HG02973 (cell line): Measurements from ENCODE around the gene SND1.

ENCODE experiments used
- ATAC-seq: cut with Tn5 transposase; IDR thresholded peaks from one replicate; pipeline ENCODE4 v1.9.1; 2021; ENCODE audit warnings: moderate library complexity; ENCODE audit not compliant: unreplicated experiment

The SND1 gene

GRCh38 chr7:127718340-127718679 lies 66.3 kb downstream of the SND1 start:
- no peak for ATAC-seq

- no peak for ATAC-seq
These were observed 74.5 kb downstream of the SND1 start for GRCh38 chr7:127726476-127726875.

GRCh38 chr7:127730658-127731276 lies 78.8 kb downstream of the SND1 start:
- ATAC-seq = no peak

GRCh38 chr7:127731431-127732080 lies 79.6 kb downstream of the SND1 start:
- no peak for ATAC-seq

GRCh38 chr7:127732306-127732705 lies 80.3 kb downstream of the SND1 start:
- no peak for ATAC-seq

GRCh38 chr7:127733986-127734385 lies 82.0 kb downstream of the SND1 start:
- no peak for ATAC-seq

GRCh38 chr7:127736511-127736910 lies 84.5 kb downstream of the SND1 start:
- no peak for ATAC-seq

- ATAC-seq = no peak
These were observed 86.9 kb downstream of the SND1 start for GRCh38 chr7:127738859-127739258.

GRCh38 chr7:127741764-127742375 lies 89.9 kb downstream of the SND1 start:
- ATAC-seq = no peak

GRCh38 chr7:127745445-127745844 lies 93.5 kb downstream of the SND1 start:
- ATAC-seq = no peak

GRCh38 chr7:127751062-127751461 lies 99.1 kb downstream of the SND1 start:
- no peak for ATAC-seq

- ATAC-seq = no peak
These were observed 99.8 kb downstream of the SND1 start for GRCh38 chr7:127751490-127752448.

GRCh38 chr7:127752829-127753228 lies 100.8 kb downstream of the SND1 start:
- ATAC-seq = no peak

GRCh38 chr7:127754457-127754856 lies 102.5 kb downstream of the SND1 start:
- ATAC-seq = no peak

GRCh38 chr7:127755521-127755920 lies 103.5 kb downstream of the SND1 start:
- no peak for ATAC-seq

GRCh38 chr7:127755965-127756364 lies 104.0 kb downstream of the SND1 start:
- no peak for ATAC-seq

- ATAC-seq = no peak
These were observed 106.1 kb downstream of the SND1 start for GRCh38 chr7:127758105-127758504.

- ATAC-seq = no peak
These were observed 106.9 kb downstream of the SND1 start for GRCh38 chr7:127758845-127759244.

- no peak for ATAC-seq
These were observed 108.0 kb downstream of the SND1 start for GRCh38 chr7:127759945-127760421.

- no peak for ATAC-seq
These were observed 108.5 kb downstream of the SND1 start for GRCh38 chr7:127760436-127761031.

- ATAC-seq = no peak
These were observed 109.2 kb downstream of the SND1 start for GRCh38 chr7:127761196-127761595.
